Thymus (tissue), 11 donors: ENCODE measurements around the gene BTN2A1. TPM values are rescaled to one million over a fixed set of nuclear protein-coding genes. Genes with fewer than 3 reads are reported as not detected.
A peak's percentile ranks its signal among the peaks of the same experiment; 100 is the strongest.

Experiments
- DNase-seq, 9 donors: peaks; one replicate each; pipeline ENCODE4 v3.0.0-alpha.2; 2013; ENCODE audit warnings: low spot score in 9 of 9, low read depth in 6 of 9, missing footprints in 1 of 9
- H3K27ac ChIP-seq, 2 donors: one replicate each; pipeline ENCODE4 v1.5.1; 2013; ENCODE audit warnings: control low read depth in 1 of 2, low read depth in 1 of 2, low read length in 1 of 2, mild to moderate bottlenecking in 1 of 2, moderate library complexity in 1 of 2
- H3K27me3 ChIP-seq, 2 donors: one replicate each; pipeline ENCODE4 v1.5.1; 2013; ENCODE audit warnings: low read length in 1 of 2; ENCODE audit not compliant: control insufficient read depth in 2 of 2, insufficient read depth in 1 of 2
- H3K36me3 ChIP-seq, 2 donors: one replicate each; pipeline ENCODE4 v1.5.1; 2013; ENCODE audit warnings: low read length in 1 of 2, mild to moderate bottlenecking in 1 of 2, moderate library complexity in 1 of 2; ENCODE audit not compliant: control insufficient read depth in 2 of 2, insufficient read depth in 2 of 2
- H3K4me1 ChIP-seq, 2 donors: one replicate each; pipeline ENCODE4 v1.5.1; 2013; ENCODE audit warnings: low read length in 2 of 2; ENCODE audit not compliant: control insufficient read depth in 2 of 2, insufficient read depth in 2 of 2
- H3K4me3 ChIP-seq, 2 donors: one replicate each; pipeline ENCODE4 v1.5.1; 2013; ENCODE audit warnings: low read length in 2 of 2, control low read depth in 1 of 2, mild to moderate bottlenecking in 1 of 2
- H3K9me3 ChIP-seq, 2 donors: one replicate each; pipeline ENCODE4 v1.5.1; 2013; ENCODE audit warnings: low read length in 1 of 2, mild to moderate bottlenecking in 1 of 2; ENCODE audit not compliant: control insufficient read depth in 2 of 2, insufficient read depth in 1 of 2
- WGBS: extraction: QIAGEN DNeasy Blood & Tissue Kit; methylation state at CpG from one replicate; pipeline ENCODE4 v1.1.7; 2013; 5-methylcytosine and 5-hydroxymethylcytosine counted together
- polyA plus RNA-seq: library from polyadenylated mRNA; stranded (reverse); fragments of 200-250 nt; gene quantifications from one replicate; pipeline ENCODE4 v1.2.3, GENCODE V29; 2013
- total RNA-seq: library from RNA; stranded (reverse); fragments of 120-200 nt; gene quantifications from one replicate; pipeline ENCODE4 v1.2.4, GENCODE V29; 2013
- donor health status: healthy.

BTN2A1 gene
- total and polyA plus RNA-seq, 2 donors, result 8.1 to 26.9 TPM

- Histone ChIP-seq H3K4me1 (peaks cover 7 to 36% of the 10 kb centered on the region in 2 donors), H3K36me3 (peaks cover 4 to 7% of the 10 kb centered on the region in 2 donors)
- WGBS, result 4% methylated on average over 2 of the region's 2 CpGs
These were observed 16.8 kb upstream of the BTN2A1 start for GRCh38 chr6:26440977-26441358.

DNA sequence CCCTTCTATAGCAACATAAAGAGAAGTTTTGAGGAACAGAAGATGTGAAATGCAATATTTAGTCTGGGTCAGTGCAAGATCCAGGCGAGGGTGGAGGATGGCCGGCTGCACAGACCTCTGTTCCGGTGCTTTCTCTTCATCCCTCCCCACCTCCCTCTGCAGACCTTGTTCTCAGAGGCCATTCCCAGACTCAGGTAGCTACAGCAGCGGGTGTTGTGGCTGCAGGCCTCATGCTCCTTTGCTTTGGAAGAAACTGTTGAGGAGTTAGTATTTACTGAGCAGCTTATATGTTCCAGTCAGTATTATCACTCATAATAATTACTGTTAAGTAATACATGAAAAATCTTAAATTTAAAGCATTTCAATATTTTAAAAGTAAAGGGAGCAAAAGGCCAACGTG, 15.8 kb upstream of the BTN2A1 start:
- H3K36me3 ChIP-seq, result peaks cover 7 to 10% of the 10 kb centered on the region in 2 donors
- H3K9me3 ChIP-seq, result no peaks in the 10 kb centered on the region
- peaks cover 7 to 37% of the 10 kb centered on the region in 2 donors for H3K4me1 ChIP-seq
- H3K27ac ChIP-seq, result no peak overlapping the region
- peak overlapping the region in 1 of 2 donors; percentile 11 for H3K4me3 ChIP-seq
- DNase-seq, result no peak
- H3K27me3 ChIP-seq, result no peaks in the 10 kb centered on the region
- WGBS, result 80% methylated on average over 5 of the region's 5 CpGs

More at GRCh38 chr6:26440977-26441358, 16.8 kb upstream of the BTN2A1 start:
- H3K27ac ChIP-seq, result peak overlapping the region; percentile 93 to 97
- no peaks in the 10 kb centered on the region for H3K9me3 ChIP-seq
- peak overlapping the region; percentile 68 to 74 for H3K4me3 ChIP-seq
- no peak for DNase-seq
- H3K27me3 ChIP-seq, result no peaks in the 10 kb centered on the region

DNA sequence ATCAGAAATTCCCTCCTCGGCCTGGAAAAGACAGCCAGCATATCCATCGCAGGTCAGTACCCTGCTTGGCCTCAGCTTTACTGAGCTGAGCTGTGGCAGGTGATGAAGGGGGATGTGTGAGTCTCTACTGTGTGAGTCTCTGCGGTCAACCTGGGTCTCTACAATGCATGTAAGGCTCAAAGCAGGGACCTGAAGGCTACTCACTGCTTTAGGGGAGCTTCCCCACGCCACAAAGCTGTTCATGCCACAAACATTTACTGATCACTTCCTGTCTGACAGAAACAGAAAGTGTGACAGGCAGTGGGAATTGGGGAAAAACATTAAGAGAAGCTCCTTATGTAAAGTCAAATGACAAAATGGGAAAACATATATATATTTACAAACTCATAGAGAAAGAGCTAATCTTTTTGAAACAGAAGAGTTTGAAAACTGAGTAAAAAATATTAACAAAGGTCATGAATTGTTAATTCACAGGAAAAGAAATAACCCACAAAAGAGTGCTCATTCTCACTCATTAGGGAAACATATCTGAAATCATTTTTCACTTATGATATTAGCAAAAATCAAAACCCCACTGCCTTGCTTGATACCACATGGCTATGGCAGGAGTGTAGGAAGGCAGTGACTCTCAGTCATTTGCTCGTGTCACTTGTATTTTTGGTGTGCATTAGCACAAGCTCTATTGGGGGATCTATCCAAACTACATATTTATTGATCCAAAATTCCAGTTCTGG, 11.7 kb upstream of the BTN2A1 start:
- Histone ChIP-seq H3K27me3 (no peaks in the 10 kb centered on the region), H3K4me1 (peaks cover 0 to 27% of the 10 kb centered on the region in 2 donors), H3K36me3 (peaks cover 10 to 40% of the 10 kb centered on the region in 2 donors), H3K4me3 (no peak overlapping the region), H3K27ac (no peak overlapping the region), H3K9me3 (no peaks in the 10 kb centered on the region)
- 87% methylated on average over 5 of the region's 5 CpGs for WGBS
- peak in 1 of 9 donors; percentile 26 for DNase-seq

DNA sequence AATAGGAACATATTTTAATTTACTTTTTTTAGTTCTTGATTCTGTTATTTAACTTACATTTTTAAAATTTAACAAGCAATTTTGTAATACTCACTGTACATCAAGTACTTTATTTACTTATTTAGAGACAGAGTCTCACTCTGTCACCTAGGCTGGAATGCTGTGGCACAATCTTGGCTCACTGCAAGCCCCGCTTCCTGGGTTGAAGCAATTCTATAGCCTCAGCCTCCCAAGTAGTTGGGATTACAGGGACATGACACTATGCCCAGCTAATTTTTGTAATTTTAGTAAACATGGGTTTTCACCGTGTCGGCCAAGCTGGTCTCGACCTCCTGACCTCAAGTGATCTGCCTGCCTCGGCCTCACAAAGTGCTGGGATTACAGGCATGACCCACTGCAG, 10.5 kb upstream of the BTN2A1 start:
- peaks cover 0 to 20% of the 10 kb centered on the region in 2 donors for H3K4me1 ChIP-seq

DNA sequence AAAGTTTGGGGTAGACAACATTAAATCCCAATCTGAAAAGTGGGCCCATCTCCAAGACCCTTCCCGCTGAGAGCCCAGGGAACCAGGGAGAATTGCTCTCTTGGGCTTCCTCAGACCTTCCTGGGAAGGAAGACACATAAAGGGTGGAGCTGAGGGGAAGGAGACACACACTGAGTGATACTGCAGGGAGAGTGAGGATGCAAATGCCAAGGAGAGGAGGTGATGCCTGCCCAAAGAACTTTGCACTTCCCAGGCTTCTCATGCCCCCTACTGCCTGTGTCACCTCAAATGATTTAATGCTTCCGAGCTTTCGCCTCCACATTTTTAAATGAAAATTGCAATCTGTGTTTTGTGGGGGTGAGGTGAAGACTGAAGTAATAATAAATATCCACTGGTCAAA, 7.5 kb upstream of the BTN2A1 start:
- WGBS, result 97% methylated on average over 3 of the region's 3 CpGs

More for the DNA sequence above, 10.5 kb upstream of the BTN2A1 start:
- Histone ChIP-seq H3K36me3 (peaks cover 10 to 44% of the 10 kb centered on the region in 2 donors), H3K9me3 (no peaks in the 10 kb centered on the region), H3K4me3 (no peak overlapping the region), H3K27me3 (no peaks in the 10 kb centered on the region), H3K27ac (no peak overlapping the region)
- DNase-seq, result no peak
- WGBS, result 98% methylated on average over 5 of the region's 5 CpGs

DNA sequence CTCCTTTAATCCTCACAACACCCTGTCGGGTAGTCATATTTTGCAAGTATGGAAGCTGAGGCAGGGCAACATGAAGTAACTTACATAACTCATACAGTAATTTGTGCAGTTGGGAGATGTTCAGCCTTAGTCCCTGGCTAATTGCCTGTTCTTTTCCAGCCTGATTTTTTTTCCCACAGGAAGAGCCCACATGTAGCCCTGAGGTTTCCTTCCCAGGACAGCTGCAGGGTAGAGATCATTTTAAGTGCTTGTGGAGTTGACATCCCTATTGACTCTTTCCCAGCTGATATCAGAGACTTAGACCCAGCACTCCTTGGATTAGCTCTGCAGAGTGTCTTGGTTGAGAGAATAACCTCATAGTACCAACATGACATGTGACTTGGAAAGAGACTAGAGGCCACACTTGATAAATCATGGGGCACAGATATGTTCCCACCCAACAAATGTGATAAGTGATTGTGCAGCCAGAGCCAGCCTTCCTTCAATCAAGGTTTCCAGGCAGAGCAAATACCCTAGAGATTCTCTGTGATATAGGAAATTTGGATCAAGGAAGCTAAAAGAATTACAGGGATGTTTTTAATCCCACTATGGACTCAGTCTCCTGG, 5.0 kb upstream of the BTN2A1 start:
- 92% methylated on average over 1 of the region's 1 CpG for WGBS
- Histone ChIP-seq H3K36me3 (peaks cover 3 to 34% of the 10 kb centered on the region in 2 donors), H3K9me3 (no peaks in the 10 kb centered on the region), H3K4me1 (peaks cover 5 to 8% of the 10 kb centered on the region in 2 donors), H3K27me3 (no peaks in the 10 kb centered on the region), H3K4me3 (no peak overlapping the region), H3K27ac (no peak overlapping the region)
- no peak for DNase-seq

More for the DNA sequence above, 7.5 kb upstream of the BTN2A1 start:
- Histone ChIP-seq H3K4me1 (peaks cover 0 to 8% of the 10 kb centered on the region in 2 donors), H3K4me3 (no peak overlapping the region), H3K9me3 (no peaks in the 10 kb centered on the region), H3K36me3 (peaks cover 3 to 46% of the 10 kb centered on the region in 2 donors), H3K27me3 (no peaks in the 10 kb centered on the region), H3K27ac (no peak overlapping the region)
- DNase-seq, result no peak

DNA sequence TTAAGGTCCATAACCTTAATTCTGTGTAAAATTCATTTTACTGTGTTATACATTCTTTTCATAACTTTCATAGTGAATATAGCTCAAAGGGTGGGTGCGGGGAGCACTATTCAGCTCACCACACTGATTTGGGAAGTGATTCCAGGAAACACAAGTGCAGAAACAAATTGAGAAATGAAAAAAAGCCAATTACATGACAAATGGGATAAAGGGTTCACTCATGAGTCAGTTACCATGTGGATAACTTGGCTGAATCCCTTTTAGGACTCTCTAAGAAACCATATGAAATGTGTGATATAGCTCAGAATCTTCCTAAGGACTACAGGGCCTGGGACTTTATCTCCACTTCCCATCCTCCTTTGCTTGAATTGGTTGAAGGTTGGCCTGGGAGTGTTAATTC, 3.1 kb upstream of the BTN2A1 start:
- Histone ChIP-seq H3K4me1 (peaks cover 10 to 16% of the 10 kb centered on the region in 2 donors), H3K27me3 (no peaks in the 10 kb centered on the region), H3K9me3 (no peaks in the 10 kb centered on the region), H3K27ac (no peak overlapping the region), H3K4me3 (no peak overlapping the region), H3K36me3 (peaks cover 2 to 24% of the 10 kb centered on the region in 2 donors)
- DNase-seq, result no peak
- WGBS, result 98% methylated on average over 1 of the region's 1 CpG

DNA sequence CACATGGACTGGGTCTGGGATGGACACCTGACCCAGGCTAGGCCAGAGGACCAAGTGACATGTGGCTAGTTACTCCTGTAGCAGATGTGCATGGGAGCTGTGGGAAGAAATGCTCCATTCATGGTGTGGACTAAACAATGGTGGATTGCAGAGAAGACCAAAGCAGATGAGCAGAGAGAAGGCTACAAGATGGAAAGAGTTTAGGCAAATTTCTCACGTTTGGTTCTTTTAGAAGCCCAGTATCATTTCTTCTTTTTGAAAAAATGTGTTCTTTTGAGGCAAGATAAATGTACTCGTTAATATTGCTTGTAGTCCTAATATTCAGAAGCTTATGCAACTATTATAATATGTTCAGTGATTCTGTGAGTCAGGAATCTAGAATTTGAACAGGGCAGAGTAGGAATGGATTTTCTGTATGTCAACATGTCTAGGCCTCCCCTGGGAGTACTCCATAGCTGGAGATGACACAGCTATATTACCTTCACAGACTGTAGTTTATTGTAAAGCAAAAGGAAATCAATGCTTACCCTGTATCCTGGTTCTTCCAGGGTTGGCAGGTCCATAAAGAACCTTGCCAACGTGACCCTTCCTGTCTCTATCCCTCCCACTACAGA, 2.3 kb upstream of the BTN2A1 start:
- Histone ChIP-seq H3K9me3 (no peaks in the 10 kb centered on the region), H3K27ac (no peak overlapping the region), H3K4me3 (no peak overlapping the region), H3K4me1 (peaks cover 14 to 21% of the 10 kb centered on the region in 2 donors), H3K27me3 (no peaks in the 10 kb centered on the region), H3K36me3 (peaks cover 8 to 24% of the 10 kb centered on the region in 2 donors)
- no peak for DNase-seq
- 96% methylated on average over 3 of the region's 3 CpGs for WGBS

DNA sequence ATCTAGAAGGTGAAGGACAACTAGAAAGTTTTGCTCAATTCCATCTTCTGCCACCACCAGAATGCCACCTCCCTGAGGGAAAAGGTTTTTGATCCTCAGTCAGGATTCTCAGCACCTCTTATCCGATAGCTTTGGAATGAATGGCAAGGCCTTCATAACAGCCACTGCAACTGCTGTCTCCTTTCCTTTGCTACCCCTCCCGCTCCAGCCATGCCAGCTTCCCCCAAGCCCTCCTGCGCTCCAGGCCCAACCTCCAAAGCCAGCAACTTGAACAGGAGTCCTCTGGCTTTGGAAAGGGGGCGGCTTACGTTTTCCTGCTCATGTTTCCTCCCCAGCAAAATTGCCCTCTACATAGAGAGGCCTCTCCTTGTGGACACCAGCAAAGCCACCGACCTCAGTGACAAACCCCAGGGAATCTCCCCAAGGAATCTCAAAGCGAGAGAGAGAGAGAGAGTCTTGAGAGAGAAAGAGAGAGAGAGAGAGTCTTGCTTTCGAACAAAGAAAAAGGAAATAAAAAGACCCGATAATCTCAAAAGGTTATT, 420 bp upstream of the BTN2A1 start:
- Histone ChIP-seq H3K4me3 (peak overlapping the region; percentile 75 to 90), H3K27ac (peak overlapping the region; percentile 78 to 85), H3K4me1 (peaks cover 19 to 27% of the 10 kb centered on the region in 2 donors), H3K27me3 (no peaks in the 10 kb centered on the region), H3K9me3 (no peaks in the 10 kb centered on the region), H3K36me3 (peaks cover 14 to 26% of the 10 kb centered on the region in 2 donors)
- no peak for DNase-seq
- WGBS, result 35% methylated on average over 9 of the region's 9 CpGs
